SK-N-MC (cell line): Measurements from ENCODE around the gene FKTN.

Experiments used
- EZH2 ChIP-seq: fragments of 200-600 bp; sonication (generic); IDR thresholded peaks from one replicate; pipeline ENCODE4 v1.6.1; 2017; ENCODE audit warnings: antibody characterized with exemption
- POLR2AphosphoS5 ChIP-seq: IDR thresholded peaks from 2 replicates; pipeline ENCODE4 v1.6.1; 2012; ENCODE audit warnings: mild to moderate bottlenecking, low read depth, low read length, borderline replicate concordance

DNA sequence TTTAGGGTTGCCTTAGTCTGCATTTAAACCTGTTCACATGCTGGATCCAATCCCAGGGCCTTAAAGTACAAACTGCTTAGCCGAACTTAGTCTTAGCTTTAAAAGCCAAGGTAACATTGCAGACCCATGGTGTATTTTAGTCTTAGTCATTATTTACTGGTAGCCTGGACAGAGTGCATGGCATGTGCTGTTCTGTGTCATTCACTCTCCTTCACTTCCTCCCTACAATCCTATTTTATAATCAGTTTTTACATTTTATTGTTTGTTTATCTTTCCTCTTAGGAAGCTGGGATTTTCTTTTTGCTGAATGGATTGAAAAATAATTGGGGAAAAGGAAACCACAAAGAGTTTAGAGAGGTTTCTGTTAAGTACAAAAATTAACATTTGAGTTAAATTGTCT lies 74.9 kb downstream of the FKTN start:
- no peak; the same call in 1 of the 2 replicates for TF ChIP-seq POLR2AphosphoS5
- TF ChIP-seq EZH2: no peak
